Testis (tissue), 2 donors: ENCODE results near the gene MDM1.

Experiments used
- CTCF ChIP-seq, 3 experiments: fragments of 450-650 bp in 2 of 3; fragments of 200-600 bp in 1 of 3; sonication (generic) in 1 of 3; IDR thresholded peaks; one replicate each; pipeline ENCODE4 v1.5.1; 2016 to 2019; ENCODE audit warnings: antibody characterized with exemption in 3 of 3, mild to moderate bottlenecking in 2 of 3, moderate library complexity in 1 of 3
- POLR2A ChIP-seq: fragments of 450-650 bp; IDR thresholded peaks from one replicate; pipeline ENCODE4 v1.6.1; 2017; ENCODE audit warnings: antibody characterized with exemption, mild to moderate bottlenecking, moderate library complexity

- no peak for TF ChIP-seq POLR2A
- no peak for TF ChIP-seq CTCF (IDR thresholded peaks at IDR 0.05)
These were observed 51.9 kb downstream of the MDM1 start for GRCh38 chr12:68280240-68280639.
